Measurements from ENCODE around the gene ZDHHC7. TPM values are rescaled to one million over a fixed set of nuclear protein-coding genes. Genes with fewer than 3 reads are reported as not detected.

ZDHHC7 gene
- total and polyA plus RNA-seq, 2 of the 8 experiments (the other 6 are each of a cell fraction or from before 2014, with no cell fraction given), result 40.5 to 56.3 TPM

DNA sequence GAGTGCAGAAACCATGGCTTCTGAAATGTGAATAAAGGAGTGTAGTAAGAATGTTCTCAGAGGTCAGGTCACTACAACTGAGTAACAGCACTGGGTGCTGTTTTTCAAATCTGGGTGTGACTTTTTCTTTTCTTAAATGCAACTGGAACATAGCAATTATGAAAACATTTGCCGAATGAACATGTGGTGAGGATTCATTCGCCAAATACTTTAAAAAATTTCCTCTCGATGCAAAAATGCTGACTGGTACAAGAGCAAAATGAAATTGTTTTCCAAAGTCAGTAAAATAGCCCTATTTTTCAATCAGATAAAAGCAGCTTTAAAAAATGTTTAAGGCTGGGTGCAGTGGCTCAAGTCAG lies 18.6 kb downstream of the ZDHHC7 start (continued):
- TF ChIP-seq, protein P1, sequence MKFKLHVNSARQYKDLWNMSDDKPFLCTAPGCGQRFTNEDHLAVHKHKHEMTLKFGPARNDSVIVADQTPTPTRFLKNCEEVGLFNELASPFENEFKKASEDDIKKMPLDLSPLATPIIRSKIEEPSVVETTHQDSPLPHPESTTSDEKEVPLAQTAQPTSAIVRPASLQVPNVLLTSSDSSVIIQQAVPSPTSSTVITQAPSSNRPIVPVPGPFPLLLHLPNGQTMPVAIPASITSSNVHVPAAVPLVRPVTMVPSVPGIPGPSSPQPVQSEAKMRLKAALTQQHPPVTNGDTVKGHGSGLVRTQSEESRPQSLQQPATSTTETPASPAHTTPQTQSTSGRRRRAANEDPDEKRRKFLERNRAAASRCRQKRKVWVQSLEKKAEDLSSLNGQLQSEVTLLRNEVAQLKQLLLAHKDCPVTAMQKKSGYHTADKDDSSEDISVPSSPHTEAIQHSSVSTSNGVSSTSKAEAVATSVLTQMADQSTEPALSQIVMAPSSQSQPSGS (IDR thresholded peaks at IDR 0.05; ENCODE audit: low read length), result no peak
- TF ChIP-seq SP2 (IDR thresholded peaks at IDR 0.05; ENCODE audit: low read length) (no peak), CBX8 (IDR thresholded peaks at IDR 0.05; ENCODE audit: borderline replicate concordance, low read depth, low read length) (no peak), RAD21 (IDR thresholded peaks at IDR 0.05 in 1 of 2, conservative IDR thresholded peaks at IDR 0.05 in 1 of 2; ENCODE audit: low read depth in 2 of 2, low read length in 2 of 2) (no peak)

All from H1 (cell line).